Endothelial cell of umbilical vein (primary cell): ENCODE measurements around the gene RNASEH2A. TPM values are rescaled to one million over a fixed set of nuclear protein-coding genes. Genes with fewer than 3 reads are reported as not detected.

ENCODE experiments used
- BruUV-seq: library from RNA; stranded (reverse); fragments of 400-500 nt; replicated peaks from 2 replicates; lab custom pipeline; 2021; lab: Mats Ljungman, UMichigan
- CTCF ChIA-PET: fragments of 300-600, 350-600 bp; sonication (Branson Sonifier 250); formaldehyde crosslinking; loops from one replicate; lab custom pipeline; 2021; ENCODE audit warnings: antibody characterized with exemption, inconsistent platforms; lab: Charles Lee
- POLR2A ChIA-PET: fragments of 300-600, 350-600 bp; sonication (Branson Sonifier 250); formaldehyde crosslinking; loops from one replicate; lab custom pipeline; 2021; ENCODE audit warnings: antibody characterized with exemption, inconsistent platforms; lab: Charles Lee
- DNase-seq: peaks from one replicate; pipeline ENCODE4 v3.0.0-alpha.2; 2011; ENCODE audit warnings: low read depth, low spot score
- FAIRE-seq: peaks from 2 replicates; lab custom pipeline; 2011; peaks lifted over from hg19 to GRCh38; lab: Jason Lieb, UNC
- H2AFZ ChIP-seq: 2 replicates; pipeline ENCODE4 v1.6.0; 2012; ENCODE audit warnings: low read depth, low read length, control low read depth, inconsistent platforms
- H3K27ac ChIP-seq: 2 replicates; pipeline ENCODE4 v1.5.1; 2011; ENCODE audit warnings: low read depth, mild to moderate bottlenecking, control low read depth, low read length, moderate library complexity; ENCODE audit not compliant: insufficient read depth
- H3K27me3 ChIP-seq, 2 experiments: 2 replicates each; pipeline versions ENCODE4 v1.6.0 to v1.6.1; 2011; ENCODE audit warnings: low read length in 2 of 2, mixed read lengths in 1 of 2; ENCODE audit not compliant: control insufficient read depth in 2 of 2, insufficient read depth in 2 of 2
- H3K36me3 ChIP-seq, 2 experiments: 2 replicates in 1 of 2; 3 replicates in 1 of 2; pipeline ENCODE4 v1.5.1; 2011; ENCODE audit warnings: low read length in 2 of 2, mild to moderate bottlenecking in 1 of 2, moderate library complexity in 1 of 2; ENCODE audit not compliant: control insufficient read depth in 2 of 2, insufficient read depth in 2 of 2; ENCODE audit errors: extremely low read depth in 1 of 2
- H3K4me1 ChIP-seq: 3 replicates; pipeline ENCODE4 v1.5.1; 2011; ENCODE audit warnings: mild to moderate bottlenecking, low read length; ENCODE audit not compliant: control insufficient read depth, insufficient read depth; ENCODE audit errors: extremely low read depth
- H3K4me2 ChIP-seq: 2 replicates; pipeline ENCODE4 v1.6.1; 2011; ENCODE audit warnings: low read length, control low read depth, mixed read lengths; ENCODE audit not compliant: insufficient read depth
- H3K4me3 ChIP-seq, 3 experiments: fragments of 200-600 bp in 1 of 3; sonication (generic), shearing (Covaris generic) in 1 of 3; replicated peaks in 1 of 3; 2 replicates each; pipeline ENCODE4 v1.5.1; 2011 to 2016; ENCODE audit warnings: control low read depth in 3 of 3, low read length in 3 of 3, mild to moderate bottlenecking in 2 of 3, inconsistent platforms in 1 of 3, low read depth in 1 of 3, moderate library complexity in 1 of 3; ENCODE audit not compliant: insufficient read depth in 1 of 3
- H3K79me2 ChIP-seq: 2 replicates; pipeline ENCODE4 v1.6.0; 2012; ENCODE audit warnings: low read length, inconsistent platforms; ENCODE audit not compliant: control insufficient read depth, insufficient read depth
- H3K9ac ChIP-seq: replicated peaks from 2 replicates; pipeline ENCODE3; 2011; ENCODE audit warnings: low read length, control low read depth; ENCODE audit not compliant: insufficient read depth; ENCODE audit errors: extremely low read depth
- H3K9me1 ChIP-seq: replicated peaks from 3 replicates; pipeline ENCODE4 v1.6.0; 2011; ENCODE audit warnings: mild to moderate bottlenecking, low read length; ENCODE audit not compliant: control insufficient read depth, insufficient read depth; ENCODE audit errors: extremely low read depth
- H3K9me3 ChIP-seq: replicated peaks from 2 replicates; pipeline ENCODE4 v1.5.1; 2012; ENCODE audit warnings: low read length, inconsistent platforms; ENCODE audit not compliant: control insufficient read depth, insufficient read depth
- H4K20me1 ChIP-seq: replicated peaks from 2 replicates; pipeline ENCODE3; 2011; ENCODE audit warnings: mild to moderate bottlenecking, low read length; ENCODE audit not compliant: control insufficient read depth, insufficient read depth; ENCODE audit errors: extremely low read depth
- CTCF ChIP-seq, 2 donors: IDR thresholded peaks; 1 replicate in 1 of 2; 2 replicates in 1 of 2; pipeline ENCODE4 v1.5.1; 2011; ENCODE audit warnings: low read length in 2 of 2, mild to moderate bottlenecking in 2 of 2, moderate library complexity in 2 of 2, control low read depth in 1 of 2, inconsistent platforms in 1 of 2, low read depth in 1 of 2; ENCODE audit not compliant: insufficient read depth in 1 of 2; ENCODE audit errors: extremely low read depth in 1 of 2
- EZH2 ChIP-seq: IDR thresholded peaks from 2 replicates; pipeline ENCODE4 v1.6.1; 2012; ENCODE audit warnings: borderline replicate concordance, low read depth, mild to moderate bottlenecking, moderate library complexity, low read length, inconsistent platforms; ENCODE audit not compliant: severe bottlenecking
- FOS ChIP-seq: IDR thresholded peaks from 2 replicates; pipeline ENCODE4 v1.6.1; 2011; ENCODE audit warnings: mild to moderate bottlenecking, low read length, moderate library complexity, borderline replicate concordance; ENCODE audit not compliant: insufficient read depth
- GATA2 ChIP-seq: IDR thresholded peaks from 2 replicates; pipeline ENCODE4 v1.7.0; 2011; ENCODE audit warnings: low read depth, mild to moderate bottlenecking, moderate library complexity, mixed read lengths, low read length; ENCODE audit not compliant: insufficient read length, insufficient read depth
- JUN ChIP-seq: IDR thresholded peaks from 2 replicates; pipeline ENCODE4 v1.6.1; 2011; ENCODE audit warnings: borderline replicate concordance, low read depth; ENCODE audit not compliant: insufficient read length, insufficient read depth
- MAX ChIP-seq: IDR thresholded peaks from 2 replicates; pipeline ENCODE4 v1.6.1; 2011; ENCODE audit not compliant: insufficient read depth, insufficient read length
- MYC ChIP-seq: IDR thresholded peaks from one replicate; pipeline ENCODE4 v1.6.1; 2011; ENCODE audit warnings: mild to moderate bottlenecking, low read depth, low read length
- POLR2A ChIP-seq: IDR thresholded peaks from 2 replicates; pipeline ENCODE4 v1.6.1; 2012; ENCODE audit warnings: low read depth, mild to moderate bottlenecking, control low read depth, low read length
- POLR2AphosphoS5 ChIP-seq: IDR thresholded peaks from 2 replicates; pipeline ENCODE4 v1.6.1; 2012; ENCODE audit warnings: low read depth, mild to moderate bottlenecking, control low read depth, low read length, moderate library complexity; ENCODE audit not compliant: insufficient read depth
- dilution Hi-C: fragments of 300-500 bp; cut with MboI; formaldehyde crosslinking; loops from one replicate; pipeline ENCODE4 v1.15.0; 2019; ENCODE audit warnings: low sequenced_read_pairs; ENCODE audit not compliant: extremely low pct_ligation_motif_present
- intact Hi-C: fragments of 100-400 bp; cut with micrococcal nuclease; formaldehyde crosslinking; loops from one replicate; pipeline ENCODE4 v1.10.0; 2022
- polyA plus RNA-seq, 4 experiments: library from polyadenylated mRNA; depleted of rRNA in 3 of 4; stranded (reverse) in 3 of 4; unstranded in 1 of 4; fragments of >200 nt; gene quantifications; 2 replicates each; pipeline versions ENCODE4 v1.2.1 to v1.2.3, GENCODE V29; 2011 to 2012; ENCODE audit warnings: missing spikeins in 1 of 4
- total RNA-seq: library from RNA; stranded (reverse); gene quantifications from 2 replicates; pipeline ENCODE4 v1.2.3, GENCODE V29; 2021

The RNASEH2A gene
- total and polyA plus RNA-seq, 2 donors (not counting 3 experiments of a cell fraction or from before 2014, with no cell fraction given), result 25.6 to 45.4 TPM

- H3K27ac ChIP-seq, result no peak overlapping the region
- H3K27me3 ChIP-seq, result no peaks in the 10 kb centered on the region
- BruUV-seq, result no TSS peak
- no peaks in the 10 kb centered on the region for H3K79me2 ChIP-seq
- DNase-seq, result no peak
- no peak overlapping the region for H3K4me3 ChIP-seq
- H3K36me3 ChIP-seq, result no peaks in the 10 kb centered on the region
- H3K4me2 ChIP-seq, result no peak overlapping the region
- H4K20me1 ChIP-seq, result no peaks in the 10 kb centered on the region
- POLR2A ChIA-PET, result no interaction called here
- no peak overlapping the region for H3K9ac ChIP-seq
- peaks cover 23% of the 10 kb centered on the region for H3K4me1 ChIP-seq
- no peak for FAIRE-seq
- CTCF ChIA-PET, result interaction anchor here (1.0 to 4.7 kb wide), 2 partner anchors 7 to 63 kb away, joined by 3 to 48 read pairs; no protein-coding TSS in a partner anchor
- dilution Hi-C loops, result no loop called here
- intact Hi-C loops, result loop anchor here (10.0 kb wide), 1 partner anchor 150 kb away; the partner anchor contains the start of genes CALR and FARSA
- H3K9me3 ChIP-seq, result no peaks in the 10 kb centered on the region
- no peak for TF ChIP-seq FOS
- no peak for TF ChIP-seq CTCF (IDR thresholded peaks at IDR 0.05; ENCODE audit: extremely low read depth in 1 of 2, insufficient read depth in 1 of 2, low read depth in 1 of 2, low read length in 2 of 2)
- TF ChIP-seq EZH2, result no peak
- no peak for TF ChIP-seq GATA2
- TF ChIP-seq MAX, result no peak
- TF ChIP-seq POLR2AphosphoS5, result no peak
- no peak for TF ChIP-seq JUN
- no peak for TF ChIP-seq POLR2A
- TF ChIP-seq MYC, result no peak
- H3K9me1 ChIP-seq, result no peaks in the 10 kb centered on the region
- H2AFZ ChIP-seq, result no peak overlapping the region
These were observed 21.4 kb upstream of the RNASEH2A start for GRCh38 chr19:12784871-12785430.
